Transverse colon (tissue), 4 donors: ENCODE data around the gene FOLR3. TPM values are rescaled to one million over a fixed set of nuclear protein-coding genes. Genes with fewer than 3 reads are reported as not detected.

Experiments used
- DNase-seq: peaks from one replicate; pipeline ENCODE4 v3.0.0-alpha.2; 2019
- H3K27ac ChIP-seq, 4 donors: fragments of 200-600 bp; sonication (generic); 2 replicates each; pipeline ENCODE4 v1.5.1; 2016 to 2018; ENCODE audit warnings: inconsistent platforms in 4 of 4
- H3K27me3 ChIP-seq: fragments of 200-600 bp; sonication (generic); 2 replicates; pipeline ENCODE4 v1.5.1; 2017; ENCODE audit warnings: inconsistent platforms
- H3K36me3 ChIP-seq, 4 donors: fragments of 200-600 bp; sonication (generic); 2 replicates each; pipeline ENCODE4 v1.5.1; 2017 to 2019; ENCODE audit warnings: inconsistent platforms in 4 of 4
- H3K4me1 ChIP-seq, 4 donors: fragments of 200-600 bp; sonication (generic); 2 replicates each; pipeline ENCODE4 v1.5.1; 2017 to 2020; ENCODE audit warnings: inconsistent platforms in 4 of 4
- H3K4me3 ChIP-seq, 4 donors: fragments of 200-600 bp; sonication (generic); 1 replicate in 1 of 4; 2 replicates in 3 of 4; pipeline versions ENCODE4 v1.5.1 to v1.6.1; 2017 to 2019; ENCODE audit warnings: inconsistent platforms in 4 of 4
- H3K9me3 ChIP-seq, 2 donors: fragments of 200-600 bp; sonication (generic); 2 replicates each; pipeline ENCODE4 v1.5.1; 2017 to 2019; ENCODE audit warnings: inconsistent platforms in 2 of 2
- CTCF ChIP-seq, 5 experiments: fragments of 200-600 bp in 3 of 5; fragments of 450-650 bp in 2 of 5; sonication (generic) in 3 of 5; IDR thresholded peaks; 1 replicate in 2 of 5; 2 replicates in 3 of 5; pipeline ENCODE4 v1.5.1; 2016 to 2017; ENCODE audit warnings: antibody characterized with exemption in 5 of 5, inconsistent platforms in 3 of 5, mild to moderate bottlenecking in 2 of 5, moderate library complexity in 1 of 5
- EP300 ChIP-seq: sonication (generic); formaldehyde crosslinking; IDR thresholded peaks from one replicate; pipeline ENCODE4 v1.6.1; 2017; ENCODE audit warnings: antibody characterized with exemption, low read depth
- POLR2A ChIP-seq: fragments of 450-650 bp; IDR thresholded peaks from one replicate; pipeline ENCODE4 v1.6.1; 2016; ENCODE audit warnings: antibody characterized with exemption, mild to moderate bottlenecking, moderate library complexity
- POLR2AphosphoS5 ChIP-seq, 3 donors: sonication (generic); formaldehyde crosslinking; IDR thresholded peaks; one replicate each; pipeline ENCODE4 v1.6.1; 2016; ENCODE audit warnings: antibody characterized with exemption in 3 of 3
- WGBS, 2 donors: methylation state at CpG; one replicate each; pipeline ENCODE4 v1.1.5; 2018; ENCODE audit warnings: low coverage in 1 of 2; 5-methylcytosine and 5-hydroxymethylcytosine counted together
- in situ Hi-C, 4 donors: fragments of 200-750 bp; cut with MboI; loops; one replicate each; pipeline versions ENCODE4 v1.15.0 to v1.15.1; 2017; ENCODE audit warnings: low sequenced_read_pairs in 3 of 4, low pct_ligation_motif_present in 1 of 4, low pct_unique_long_range_greater_than_20kb in 1 of 4
- intact Hi-C: fragments of 100-400 bp; cut with DNase I; formaldehyde crosslinking; loops from one replicate; pipeline ENCODE4 v1.15.1; 2023; ENCODE audit warnings: low total_unique reads
- total RNA-seq, 4 donors: library from RNA; depleted of rRNA; stranded (reverse); fragments of >200 nt; gene quantifications; one replicate each; pipeline ENCODE4 v1.1.0, GENCODE V29; 2016

FOLR3 gene
- total RNA-seq, 4 donors from 2014 or later, result not detected

- no peaks in the 10 kb centered on the region for H3K36me3 ChIP-seq
- 74 to 88% methylated on average over 2 of the region's 2 CpGs for WGBS, 2 donors
- intact Hi-C loops, result loop anchor here (10.0 kb wide), 1 partner anchor 553 kb away; no protein-coding TSS in a partner anchor
- TF ChIP-seq CTCF (IDR thresholded peaks at IDR 0.05), result no peak
- no peak for TF ChIP-seq POLR2A
- no peak for TF ChIP-seq POLR2AphosphoS5 (IDR thresholded peaks at IDR 0.05)
- TF ChIP-seq EP300, result no peak
- H3K9me3 ChIP-seq, result no peaks in the 10 kb centered on the region
- H3K27me3 ChIP-seq, result no peaks in the 10 kb centered on the region
- H3K27ac ChIP-seq, result no peak overlapping the region
- no peak for DNase-seq
- H3K4me1 ChIP-seq, result no peaks in the 10 kb centered on the region
- H3K4me3 ChIP-seq, result no peak overlapping the region
- in situ Hi-C loops, result no loop called here
Observed at GRCh38 chr11:72127923-72128322, 7.6 kb upstream of the FOLR3 start.

- 91 to 92% methylated on average over 3 of the region's 3 CpGs for WGBS, 2 donors
- Histone ChIP-seq H3K4me3 (no peak overlapping the region), H3K27ac (no peak overlapping the region), H3K36me3 (no peaks in the 10 kb centered on the region), H3K4me1 (no peaks in the 10 kb centered on the region), H3K9me3 (no peaks in the 10 kb centered on the region), H3K27me3 (no peaks in the 10 kb centered on the region)
- in situ Hi-C loops, result no loop called here
- no peak for DNase-seq
- TF ChIP-seq CTCF (IDR thresholded peaks at IDR 0.05), result no peak
- intact Hi-C loops, result loop anchor here (10.0 kb wide), 1 partner anchor 555 kb away; no protein-coding TSS in a partner anchor
Observed at GRCh38 chr11:72129381-72129780, 6.1 kb upstream of the FOLR3 start.

GRCh38 chr11:72132646-72133045 is 2.9 kb upstream of the FOLR3 start:
- Histone ChIP-seq H3K9me3 (no peaks in the 10 kb centered on the region), H3K27ac (no peak overlapping the region), H3K4me3 (no peak overlapping the region), H3K27me3 (no peaks in the 10 kb centered on the region), H3K4me1 (no peaks in the 10 kb centered on the region), H3K36me3 (no peaks in the 10 kb centered on the region)
- in situ Hi-C loops, result no loop called here
- 80 to 84% methylated on average over 2 of the region's 2 CpGs for WGBS, 2 donors
- no peak for DNase-seq
- intact Hi-C loops, result no loop called here
- TF ChIP-seq POLR2A (no peak), CTCF (IDR thresholded peaks at IDR 0.05) (no peak), POLR2AphosphoS5 (IDR thresholded peaks at IDR 0.05) (no peak), EP300 (no peak)

- no peak overlapping the region for H3K4me3 ChIP-seq
- H3K9me3 ChIP-seq, result no peaks in the 10 kb centered on the region
- no peaks in the 10 kb centered on the region for H3K27me3 ChIP-seq
- no peaks in the 10 kb centered on the region for H3K4me1 ChIP-seq
- in situ Hi-C loops (no loop called here), intact Hi-C loops (no loop called here)
- 89 to 90% methylated on average over 5 to 14 of the region's 14 CpGs for whole genome bisulfite sequencing, 2 donors
- no peak overlapping the region for H3K27ac ChIP-seq
- no peak for TF ChIP-seq EP300
- TF ChIP-seq CTCF (IDR thresholded peaks at IDR 0.05), result no peak
- TF ChIP-seq POLR2A, result no peak
- TF ChIP-seq POLR2AphosphoS5 (IDR thresholded peaks at IDR 0.05), result no peak
- DNase-seq, result no peak
- H3K36me3 ChIP-seq, result no peaks in the 10 kb centered on the region
Observed at GRCh38 chr11:72135891-72136683, 562 bp downstream of the FOLR3 start.
